Upper lobe of left lung (tissue), 6 donors: Measurements from ENCODE around the gene TANGO2. TPM values are rescaled to one million over a fixed set of nuclear protein-coding genes. Genes with fewer than 3 reads are reported as not detected.

ENCODE experiments used
- ATAC-seq, 2 donors: fragments of 200-7000 bp; cut with Tn5 transposase; one replicate each; pipeline ENCODE4 v1.9.1; 2022; ENCODE audit warnings: mild to moderate bottlenecking in 2 of 2, moderate library complexity in 2 of 2; ENCODE audit not compliant: low FRiP score in 2 of 2
- DNase-seq, 2 donors: peaks; one replicate each; pipeline ENCODE4 v3.0.0-alpha.2; 2019 to 2020
- H3K27ac ChIP-seq, 4 donors: fragments of 200-600 bp; sonication (generic); one replicate each; pipeline ENCODE4 v1.5.1; 2016 to 2019
- H3K27me3 ChIP-seq, 4 donors: fragments of 200-600 bp; sonication (generic); one replicate each; pipeline ENCODE4 v1.5.1; 2017 to 2019
- H3K36me3 ChIP-seq, 4 donors: fragments of 200-600 bp; sonication (generic); one replicate each; pipeline ENCODE4 v1.5.1; 2016 to 2019
- H3K4me1 ChIP-seq, 4 donors: fragments of 200-600 bp; sonication (generic); one replicate each; pipeline ENCODE4 v1.5.1; 2018 to 2019
- H3K4me3 ChIP-seq, 4 donors: fragments of 200-600 bp; sonication (generic); one replicate each; pipeline ENCODE4 v1.5.1; 2017 to 2019; ENCODE audit warnings: mild to moderate bottlenecking in 2 of 4, moderate library complexity in 1 of 4
- H3K9me3 ChIP-seq, 4 donors: fragments of 200-600 bp; sonication (generic); one replicate each; pipeline ENCODE4 v1.5.1; 2018 to 2019
- EP300 ChIP-seq, 4 donors: sonication (generic); formaldehyde crosslinking; IDR thresholded peaks; one replicate each; pipeline ENCODE4 v1.5.1; 2017; ENCODE audit warnings: antibody characterized with exemption in 4 of 4, control low read depth in 2 of 4
- POLR2A ChIP-seq, 4 donors: fragments of 450-650 bp; IDR thresholded peaks; one replicate each; pipeline ENCODE4 v1.5.1; 2016 to 2017; ENCODE audit warnings: antibody characterized with exemption in 4 of 4, mild to moderate bottlenecking in 2 of 4
- POLR2AphosphoS5 ChIP-seq, 2 donors: sonication (generic); formaldehyde crosslinking; IDR thresholded peaks; one replicate each; pipeline ENCODE4 v1.5.1; 2017; ENCODE audit warnings: antibody characterized with exemption in 2 of 2
- WGBS, 2 donors: methylation state at CpG; one replicate each; pipeline ENCODE4 v1.1.5; 2017 to 2018; 5-methylcytosine and 5-hydroxymethylcytosine counted together
- total RNA-seq, 6 donors: library from RNA; depleted of rRNA in 4 of 6; stranded (reverse); fragments of >200 nt in 4 of 6; gene quantifications; one replicate each; pipeline versions ENCODE4 v1.1.0 to v1.2.1, GENCODE V29; 2016 to 2021
- TF ChIP-seq, protein P1 (sequence below), 6 experiments: fragments of 450-650 bp in 4 of 6; fragments of 200-600 bp in 2 of 6; sonication (generic) in 2 of 6; IDR thresholded peaks; one replicate each; pipeline ENCODE4 v1.5.1; 2016 to 2019; ENCODE audit warnings: antibody characterized with exemption in 6 of 6
- donor health status: DM: no; HTN: no; CAD: no; lungs with moderate emphysema.
- donor health status: DM: no; HTN: yes; CAD: no; lungs with severe emphysema.

Gene TANGO2
- total RNA-seq, 6 donors from 2014 or later: 33.9 to 94.3 (median 55.0) TPM

DNA sequence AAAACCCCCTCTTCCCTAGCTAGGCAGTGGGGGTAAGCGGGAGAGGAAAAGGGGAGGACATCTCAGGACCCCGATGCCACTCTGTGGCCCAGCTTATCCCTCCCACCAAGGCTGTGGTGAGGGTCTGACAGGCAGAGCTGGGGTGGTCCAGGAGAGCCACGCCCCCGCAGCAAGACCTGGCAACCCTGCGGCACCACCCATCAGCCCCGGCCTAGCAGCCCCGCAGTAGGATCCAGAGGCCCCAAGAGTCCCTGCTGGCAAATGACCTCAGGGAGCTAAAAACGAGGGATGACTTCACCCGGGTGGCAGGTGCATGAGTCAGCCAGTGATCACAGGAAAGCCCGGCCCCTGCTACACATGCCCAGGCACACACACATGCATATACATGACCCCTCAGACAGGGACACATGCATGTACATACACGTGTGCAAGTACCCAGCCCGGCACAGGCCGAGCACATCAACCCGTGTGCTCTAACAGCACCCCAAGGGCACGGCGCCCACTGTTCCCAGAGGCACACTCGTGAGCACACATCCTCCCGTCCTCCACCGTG is 36.6 kb upstream of the TANGO2 start:
- Histone ChIP-seq H3K27ac (peak overlapping the region in 2 of 4 donors; percentile 27 to 44), H3K4me1 (peaks cover 14 to 54% (median 23%) of the 10 kb centered on the region in 4 donors)
- DNase-seq: peak in 1 of 2 donors; percentile 60

DNA sequence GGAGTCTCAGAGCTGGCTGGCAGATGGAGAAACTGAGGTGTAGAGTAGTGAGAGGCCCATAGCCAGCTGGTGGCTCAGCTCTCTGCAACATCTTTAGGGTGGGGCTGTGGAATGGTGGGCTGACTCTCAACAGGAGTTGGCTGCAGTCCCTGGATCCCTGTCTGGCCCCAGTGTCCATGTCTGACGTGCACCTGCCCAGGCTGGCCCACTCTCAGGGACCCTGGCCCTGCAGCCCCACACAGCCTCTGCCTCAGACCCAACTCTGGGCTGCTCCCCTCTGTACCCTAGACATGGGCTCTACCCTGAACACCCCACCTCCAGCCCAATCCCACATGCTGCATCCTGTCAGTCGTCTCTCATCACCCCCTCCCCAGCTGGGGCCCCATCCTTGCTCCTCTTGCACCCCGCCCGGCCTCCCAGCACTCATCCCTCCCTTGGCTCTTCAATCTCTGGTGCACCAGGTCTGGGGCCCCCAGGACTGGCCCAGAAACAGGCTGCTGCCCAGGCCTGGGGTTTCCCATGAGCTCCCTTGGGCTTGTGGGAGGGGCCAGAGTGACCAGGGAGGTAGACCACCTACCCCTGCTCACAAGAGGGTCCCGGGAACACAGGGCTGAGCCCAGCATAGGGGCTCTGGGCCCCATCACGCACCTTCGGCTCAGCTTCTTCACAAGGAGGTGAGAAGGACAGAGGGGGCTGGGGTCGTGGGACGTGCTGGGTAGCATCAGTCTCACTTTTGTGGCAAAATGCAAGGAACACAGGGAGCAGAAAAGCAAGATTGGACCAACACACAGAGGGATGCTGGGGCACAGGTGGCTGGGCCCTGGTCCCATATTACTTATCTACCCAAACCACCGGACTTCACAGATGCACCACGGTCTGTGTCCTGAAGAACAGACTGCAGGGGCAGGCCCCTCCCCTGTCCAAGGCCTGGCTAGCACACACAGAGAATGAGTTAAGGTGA is 35.8 kb upstream of the TANGO2 start:
- Histone ChIP-seq H3K27me3 (no peaks in the 10 kb centered on the region), H3K9me3 (no peaks in the 10 kb centered on the region), H3K27ac (peak overlapping the region in 1 of 4 donors; percentile 7), H3K4me1 (peaks cover 14 to 54% (median 23%) of the 10 kb centered on the region in 4 donors), H3K36me3 (peaks cover 0 to 16% (median 7%) of the 10 kb centered on the region in 4 donors), H3K4me3 (peak overlapping the region in 1 of 4 donors; percentile 94)
- 87 to 91% methylated on average over 10 to 11 of the region's 11 CpGs for WGBS, 2 donors
- no peak for TF ChIP-seq EP300 (IDR thresholded peaks at IDR 0.05)
- TF ChIP-seq, protein P1, sequence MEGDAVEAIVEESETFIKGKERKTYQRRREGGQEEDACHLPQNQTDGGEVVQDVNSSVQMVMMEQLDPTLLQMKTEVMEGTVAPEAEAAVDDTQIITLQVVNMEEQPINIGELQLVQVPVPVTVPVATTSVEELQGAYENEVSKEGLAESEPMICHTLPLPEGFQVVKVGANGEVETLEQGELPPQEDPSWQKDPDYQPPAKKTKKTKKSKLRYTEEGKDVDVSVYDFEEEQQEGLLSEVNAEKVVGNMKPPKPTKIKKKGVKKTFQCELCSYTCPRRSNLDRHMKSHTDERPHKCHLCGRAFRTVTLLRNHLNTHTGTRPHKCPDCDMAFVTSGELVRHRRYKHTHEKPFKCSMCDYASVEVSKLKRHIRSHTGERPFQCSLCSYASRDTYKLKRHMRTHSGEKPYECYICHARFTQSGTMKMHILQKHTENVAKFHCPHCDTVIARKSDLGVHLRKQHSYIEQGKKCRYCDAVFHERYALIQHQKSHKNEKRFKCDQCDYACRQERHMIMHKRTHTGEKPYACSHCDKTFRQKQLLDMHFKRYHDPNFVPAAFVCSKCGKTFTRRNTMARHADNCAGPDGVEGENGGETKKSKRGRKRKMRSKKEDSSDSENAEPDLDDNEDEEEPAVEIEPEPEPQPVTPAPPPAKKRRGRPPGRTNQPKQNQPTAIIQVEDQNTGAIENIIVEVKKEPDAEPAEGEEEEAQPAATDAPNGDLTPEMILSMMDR (IDR thresholded peaks at IDR 0.05): no peak
- TF ChIP-seq POLR2AphosphoS5 (IDR thresholded peaks at IDR 0.05): no peak
- no peak for TF ChIP-seq POLR2A (IDR thresholded peaks at IDR 0.05)
- DNase-seq (peak in 1 of 2 donors; percentile 37), ATAC-seq (no peak)

More for the DNA sequence above, 36.6 kb upstream of the TANGO2 start:
- WGBS, 2 donors: 86 to 95% methylated on average over 10 to 19 of the region's 19 CpGs
- TF ChIP-seq EP300 (IDR thresholded peaks at IDR 0.05) (no peak), POLR2A (IDR thresholded peaks at IDR 0.05) (no peak)
- TF ChIP-seq, protein P1 (IDR thresholded peaks at IDR 0.05): no peak
- no peaks in the 10 kb centered on the region for H3K27me3 ChIP-seq
- peaks cover 0 to 25% (median 11%) of the 10 kb centered on the region in 4 donors for H3K36me3 ChIP-seq
- H3K9me3 ChIP-seq: no peaks in the 10 kb centered on the region
- ATAC-seq: no peak
- no peak overlapping the region for H3K4me3 ChIP-seq

DNA sequence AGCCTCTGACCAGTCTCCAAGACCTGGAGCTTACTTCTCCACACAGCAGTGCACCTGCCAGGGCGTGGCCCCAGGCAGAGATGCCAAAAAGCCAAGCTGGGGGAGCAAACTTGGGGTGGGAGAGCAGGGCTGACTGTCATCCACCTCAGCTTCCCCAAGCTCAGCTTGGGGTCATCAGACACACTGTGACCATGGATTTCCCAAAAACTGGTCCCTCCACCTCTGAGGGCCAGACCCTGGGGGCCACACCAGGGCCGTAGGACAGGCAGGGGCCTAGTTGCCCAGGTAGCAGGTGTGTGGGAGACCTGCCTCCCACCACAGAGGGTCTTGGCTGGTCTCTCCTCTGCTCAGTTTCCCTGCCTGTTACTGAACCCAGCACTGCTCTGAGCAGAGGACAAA is 34.9 kb upstream of the TANGO2 start:
- no peak for ATAC-seq
- Histone ChIP-seq H3K4me1 (peaks cover 14 to 54% (median 24%) of the 10 kb centered on the region in 4 donors), H3K27me3 (no peaks in the 10 kb centered on the region), H3K9me3 (no peaks in the 10 kb centered on the region), H3K36me3 (peaks cover 0 to 7% (median 3%) of the 10 kb centered on the region in 4 donors), H3K4me3 (peak overlapping the region; percentile 62 to 94 (median 84)), H3K27ac (peak overlapping the region in 2 of 4 donors; percentile 87 to 89)
- WGBS, 2 donors: 75 to 83% methylated on average over 1 to 2 of the region's 2 CpGs
- no peak for TF ChIP-seq POLR2A (IDR thresholded peaks at IDR 0.05)
- no peak for TF ChIP-seq POLR2AphosphoS5 (IDR thresholded peaks at IDR 0.05)
- TF ChIP-seq, protein P1 (IDR thresholded peaks at IDR 0.05): no peak
- no peak for TF ChIP-seq EP300 (IDR thresholded peaks at IDR 0.05)
- peak in 1 of 2 donors; percentile 34 for DNase-seq

DNA sequence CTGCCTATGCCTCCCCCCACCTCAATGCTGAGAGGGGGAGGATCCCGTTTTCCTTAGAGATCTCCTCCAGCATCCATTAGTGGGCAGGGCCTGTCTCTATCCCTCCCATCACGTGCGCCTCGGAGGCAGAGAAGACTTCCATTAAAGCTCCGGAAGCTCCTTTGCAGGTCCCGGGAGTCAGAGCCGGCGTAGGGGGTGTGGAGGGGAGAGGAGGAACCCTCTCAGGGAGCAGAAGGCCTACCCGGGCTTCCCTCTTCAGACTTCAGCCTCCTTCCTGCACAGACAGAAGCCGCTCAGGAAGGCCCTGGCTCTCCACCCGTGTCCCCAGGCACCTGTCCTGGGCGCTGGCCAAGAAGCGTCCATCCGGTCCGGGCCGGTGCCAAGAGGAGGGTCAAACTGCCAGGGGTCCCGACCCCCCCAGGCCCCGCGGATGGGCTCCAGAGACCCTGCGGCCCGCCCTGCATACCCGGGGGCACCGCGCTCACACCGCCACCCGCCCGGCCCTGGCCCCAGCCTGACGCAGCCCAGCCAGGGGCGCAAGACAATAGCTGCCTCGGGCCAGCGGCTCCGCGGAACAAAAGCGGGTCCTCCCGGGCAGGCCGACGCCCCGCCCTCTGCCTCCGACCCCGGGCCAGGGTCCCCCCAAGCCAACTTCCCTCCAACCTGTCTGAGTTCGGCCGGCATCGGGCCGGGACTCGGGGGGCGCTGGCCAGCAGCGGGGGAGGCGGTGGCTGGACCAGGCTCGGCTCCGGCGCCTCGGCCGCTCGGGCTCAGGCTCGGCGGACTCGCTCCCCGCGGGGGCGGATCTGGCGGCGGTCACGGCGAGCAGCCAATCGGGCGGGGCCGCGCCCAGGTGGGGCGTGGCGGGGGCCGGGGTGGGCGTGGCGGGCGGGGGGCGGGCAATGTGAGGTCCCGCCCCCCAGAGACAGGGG is 34.2 kb upstream of the TANGO2 start:
- ATAC-seq (peak; percentile 67 to 95), DNase-seq (peak; percentile 83 to 96)
- H3K27ac ChIP-seq: peak overlapping the region; percentile 80 to 89 (median 86)
- H3K36me3 ChIP-seq: peaks cover 0 to under 1% (median 0%) of the 10 kb centered on the region in 4 donors
- peak overlapping the region; percentile 62 to 94 (median 84) for H3K4me3 ChIP-seq
- H3K4me1 ChIP-seq: peaks cover 15 to 54% (median 27%) of the 10 kb centered on the region in 4 donors
- peak in 2 of 4 donors; percentile 40 to 73 for TF ChIP-seq POLR2A (IDR thresholded peaks at IDR 0.05)
- TF ChIP-seq, protein P1 (IDR thresholded peaks at IDR 0.05): no peak
- TF ChIP-seq EP300 (IDR thresholded peaks at IDR 0.05): no peak
- TF ChIP-seq POLR2AphosphoS5 (IDR thresholded peaks at IDR 0.05): peak; percentile 26 to 68
- WGBS, 2 donors: 0 to 1% methylated on average over 28 to 31 of the region's 76 CpGs
- H3K9me3 ChIP-seq: no peaks in the 10 kb centered on the region
- no peaks in the 10 kb centered on the region for H3K27me3 ChIP-seq
